Measurements from ENCODE around the gene CD55. TPM values are rescaled to one million over a fixed set of nuclear protein-coding genes. Genes with fewer than 3 reads are reported as not detected.
A peak's percentile ranks its signal among the peaks of the same experiment; 100 is the strongest.

CD55 gene
- total and polyA plus RNA-seq, 2 of the 13 experiments (the other 11 are each of a cell fraction or from before 2014, with no cell fraction given) = 6.0 to 56.0 TPM

DNA sequence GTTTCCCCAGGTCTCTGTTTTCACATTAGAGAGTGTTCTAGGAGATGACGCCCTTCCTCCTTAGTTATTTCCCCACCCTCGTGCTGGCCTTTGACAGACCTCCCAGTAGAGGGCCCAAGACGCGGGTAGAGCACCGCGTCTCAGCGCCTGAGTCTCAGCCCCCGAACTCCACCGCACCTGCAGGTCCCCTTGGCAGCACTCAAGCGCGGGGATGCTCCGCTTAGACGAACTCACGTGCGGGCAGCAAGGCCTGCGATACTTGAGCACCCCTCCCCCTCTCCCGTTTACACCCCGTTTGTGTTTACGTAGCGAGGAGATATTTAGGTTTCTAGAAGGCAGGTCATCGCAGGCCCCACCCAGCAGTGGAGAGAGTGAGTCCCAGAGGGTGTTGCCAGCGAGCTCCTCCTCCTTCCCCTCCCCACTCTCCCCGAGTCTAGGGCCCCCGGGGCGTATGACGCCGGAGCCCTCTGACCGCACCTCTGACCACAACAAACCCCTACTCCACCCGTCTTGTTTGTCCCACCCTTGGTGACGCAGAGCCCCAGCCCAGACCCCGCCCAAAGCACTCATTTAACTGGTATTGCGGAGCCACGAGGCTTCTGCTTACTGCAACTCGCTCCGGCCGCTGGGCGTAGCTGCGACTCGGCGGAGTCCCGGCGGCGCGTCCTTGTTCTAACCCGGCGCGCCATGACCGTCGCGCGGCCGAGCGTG lies at the start of gene CD55 (continued):
- TF ChIP-seq, protein P1, sequence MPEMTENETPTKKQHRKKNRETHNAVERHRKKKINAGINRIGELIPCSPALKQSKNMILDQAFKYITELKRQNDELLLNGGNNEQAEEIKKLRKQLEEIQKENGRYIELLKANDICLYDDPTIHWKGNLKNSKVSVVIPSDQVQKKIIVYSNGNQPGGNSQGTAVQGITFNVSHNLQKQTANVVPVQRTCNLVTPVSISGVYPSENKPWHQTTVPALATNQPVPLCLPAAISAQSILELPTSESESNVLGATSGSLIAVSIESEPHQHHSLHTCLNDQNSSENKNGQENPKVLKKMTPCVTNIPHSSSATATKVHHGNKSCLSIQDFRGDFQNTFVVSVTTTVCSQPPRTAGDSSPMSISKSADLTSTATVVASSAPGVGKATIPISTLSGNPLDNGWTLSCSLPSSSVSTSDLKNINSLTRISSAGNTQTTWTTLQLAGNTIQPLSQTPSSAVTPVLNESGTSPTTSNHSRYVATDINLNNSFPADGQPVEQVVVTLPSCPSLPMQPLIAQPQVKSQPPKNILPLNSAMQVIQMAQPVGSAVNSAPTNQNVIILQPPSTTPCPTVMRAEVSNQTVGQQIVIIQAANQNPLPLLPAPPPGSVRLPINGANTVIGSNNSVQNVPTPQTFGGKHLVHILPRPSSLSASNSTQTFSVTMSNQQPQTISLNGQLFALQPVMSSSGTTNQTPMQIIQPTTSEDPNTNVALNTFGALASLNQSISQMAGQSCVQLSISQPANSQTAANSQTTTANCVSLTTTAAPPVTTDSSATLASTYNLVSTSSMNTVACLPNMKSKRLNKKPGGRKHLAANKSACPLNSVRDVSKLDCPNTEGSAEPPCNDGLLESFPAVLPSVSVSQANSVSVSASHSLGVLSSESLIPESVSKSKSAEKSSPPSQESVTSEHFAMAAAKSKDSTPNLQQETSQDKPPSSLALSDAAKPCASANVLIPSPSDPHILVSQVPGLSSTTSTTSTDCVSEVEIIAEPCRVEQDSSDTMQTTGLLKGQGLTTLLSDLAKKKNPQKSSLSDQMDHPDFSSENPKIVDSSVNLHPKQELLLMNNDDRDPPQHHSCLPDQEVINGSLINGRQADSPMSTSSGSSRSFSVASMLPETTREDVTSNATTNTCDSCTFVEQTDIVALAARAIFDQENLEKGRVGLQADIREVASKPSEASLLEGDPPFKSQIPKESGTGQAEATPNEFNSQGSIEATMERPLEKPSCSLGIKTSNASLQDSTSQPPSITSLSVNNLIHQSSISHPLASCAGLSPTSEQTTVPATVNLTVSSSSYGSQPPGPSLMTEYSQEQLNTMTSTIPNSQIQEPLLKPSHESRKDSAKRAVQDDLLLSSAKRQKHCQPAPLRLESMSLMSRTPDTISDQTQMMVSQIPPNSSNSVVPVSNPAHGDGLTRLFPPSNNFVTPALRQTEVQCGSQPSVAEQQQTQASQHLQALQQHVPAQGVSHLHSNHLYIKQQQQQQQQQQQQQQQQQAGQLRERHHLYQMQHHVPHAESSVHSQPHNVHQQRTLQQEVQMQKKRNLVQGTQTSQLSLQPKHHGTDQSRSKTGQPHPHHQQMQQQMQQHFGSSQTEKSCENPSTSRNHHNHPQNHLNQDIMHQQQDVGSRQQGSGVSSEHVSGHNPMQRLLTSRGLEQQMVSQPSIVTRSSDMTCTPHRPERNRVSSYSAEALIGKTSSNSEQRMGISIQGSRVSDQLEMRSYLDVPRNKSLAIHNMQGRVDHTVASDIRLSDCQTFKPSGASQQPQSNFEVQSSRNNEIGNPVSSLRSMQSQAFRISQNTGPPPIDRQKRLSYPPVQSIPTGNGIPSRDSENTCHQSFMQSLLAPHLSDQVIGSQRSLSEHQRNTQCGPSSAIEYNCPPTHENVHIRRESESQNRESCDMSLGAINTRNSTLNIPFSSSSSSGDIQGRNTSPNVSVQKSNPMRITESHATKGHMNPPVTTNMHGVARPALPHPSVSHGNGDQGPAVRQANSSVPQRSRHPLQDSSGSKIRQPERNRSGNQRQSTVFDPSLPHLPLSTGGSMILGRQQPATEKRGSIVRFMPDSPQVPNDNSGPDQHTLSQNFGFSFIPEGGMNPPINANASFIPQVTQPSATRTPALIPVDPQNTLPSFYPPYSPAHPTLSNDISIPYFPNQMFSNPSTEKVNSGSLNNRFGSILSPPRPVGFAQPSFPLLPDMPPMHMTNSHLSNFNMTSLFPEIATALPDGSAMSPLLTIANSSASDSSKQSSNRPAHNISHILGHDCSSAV (CRISPR knock-in tag; IDR thresholded peaks at IDR 0.05; ENCODE audit: borderline replicate concordance) = no peak
- TF ChIP-seq TBX2 (CRISPR knock-in tag; IDR thresholded peaks at IDR 0.05; ENCODE audit: borderline replicate concordance) = peak; percentile 78
- TF ChIP-seq, protein P2, sequence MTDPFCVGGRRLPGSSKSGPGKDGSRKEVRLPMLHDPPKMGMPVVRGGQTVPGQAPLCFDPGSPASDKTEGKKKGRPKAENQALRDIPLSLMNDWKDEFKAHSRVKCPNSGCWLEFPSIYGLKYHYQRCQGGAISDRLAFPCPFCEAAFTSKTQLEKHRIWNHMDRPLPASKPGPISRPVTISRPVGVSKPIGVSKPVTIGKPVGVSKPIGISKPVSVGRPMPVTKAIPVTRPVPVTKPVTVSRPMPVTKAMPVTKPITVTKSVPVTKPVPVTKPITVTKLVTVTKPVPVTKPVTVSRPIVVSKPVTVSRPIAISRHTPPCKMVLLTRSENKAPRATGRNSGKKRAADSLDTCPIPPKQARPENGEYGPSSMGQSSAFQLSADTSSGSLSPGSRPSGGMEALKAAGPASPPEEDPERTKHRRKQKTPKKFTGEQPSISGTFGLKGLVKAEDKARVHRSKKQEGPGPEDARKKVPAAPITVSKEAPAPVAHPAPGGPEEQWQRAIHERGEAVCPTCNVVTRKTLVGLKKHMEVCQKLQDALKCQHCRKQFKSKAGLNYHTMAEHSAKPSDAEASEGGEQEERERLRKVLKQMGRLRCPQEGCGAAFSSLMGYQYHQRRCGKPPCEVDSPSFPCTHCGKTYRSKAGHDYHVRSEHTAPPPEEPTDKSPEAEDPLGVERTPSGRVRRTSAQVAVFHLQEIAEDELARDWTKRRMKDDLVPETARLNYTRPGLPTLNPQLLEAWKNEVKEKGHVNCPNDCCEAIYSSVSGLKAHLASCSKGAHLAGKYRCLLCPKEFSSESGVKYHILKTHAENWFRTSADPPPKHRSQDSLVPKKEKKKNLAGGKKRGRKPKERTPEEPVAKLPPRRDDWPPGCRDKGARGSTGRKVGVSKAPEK (CRISPR knock-in tag; IDR thresholded peaks at IDR 0.05; ENCODE audit: borderline replicate concordance) = no peak
- no peak; the same call in 1 of the 2 replicates for TF ChIP-seq FOXJ3 (CRISPR knock-in tag; IDR thresholded peaks at IDR 0.05; ENCODE audit: borderline replicate concordance)
- TF ChIP-seq, protein P3, sequence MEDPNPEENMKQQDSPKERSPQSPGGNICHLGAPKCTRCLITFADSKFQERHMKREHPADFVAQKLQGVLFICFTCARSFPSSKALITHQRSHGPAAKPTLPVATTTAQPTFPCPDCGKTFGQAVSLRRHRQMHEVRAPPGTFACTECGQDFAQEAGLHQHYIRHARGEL (CRISPR knock-in tag; IDR thresholded peaks at IDR 0.05) = no peak
- TF ChIP-seq ZSCAN25 (CRISPR knock-in tag; IDR thresholded peaks at IDR 0.05) = no peak
- TF ChIP-seq ZNF547 (CRISPR knock-in tag; IDR thresholded peaks at IDR 0.05) = peak; percentile 51; the same call in 1 of the 2 replicates
- TF ChIP-seq KLF6 (CRISPR knock-in tag; IDR thresholded peaks at IDR 0.05) = peak; percentile 36; the same call in 1 of the 2 replicates
- TF ChIP-seq, protein P4, sequence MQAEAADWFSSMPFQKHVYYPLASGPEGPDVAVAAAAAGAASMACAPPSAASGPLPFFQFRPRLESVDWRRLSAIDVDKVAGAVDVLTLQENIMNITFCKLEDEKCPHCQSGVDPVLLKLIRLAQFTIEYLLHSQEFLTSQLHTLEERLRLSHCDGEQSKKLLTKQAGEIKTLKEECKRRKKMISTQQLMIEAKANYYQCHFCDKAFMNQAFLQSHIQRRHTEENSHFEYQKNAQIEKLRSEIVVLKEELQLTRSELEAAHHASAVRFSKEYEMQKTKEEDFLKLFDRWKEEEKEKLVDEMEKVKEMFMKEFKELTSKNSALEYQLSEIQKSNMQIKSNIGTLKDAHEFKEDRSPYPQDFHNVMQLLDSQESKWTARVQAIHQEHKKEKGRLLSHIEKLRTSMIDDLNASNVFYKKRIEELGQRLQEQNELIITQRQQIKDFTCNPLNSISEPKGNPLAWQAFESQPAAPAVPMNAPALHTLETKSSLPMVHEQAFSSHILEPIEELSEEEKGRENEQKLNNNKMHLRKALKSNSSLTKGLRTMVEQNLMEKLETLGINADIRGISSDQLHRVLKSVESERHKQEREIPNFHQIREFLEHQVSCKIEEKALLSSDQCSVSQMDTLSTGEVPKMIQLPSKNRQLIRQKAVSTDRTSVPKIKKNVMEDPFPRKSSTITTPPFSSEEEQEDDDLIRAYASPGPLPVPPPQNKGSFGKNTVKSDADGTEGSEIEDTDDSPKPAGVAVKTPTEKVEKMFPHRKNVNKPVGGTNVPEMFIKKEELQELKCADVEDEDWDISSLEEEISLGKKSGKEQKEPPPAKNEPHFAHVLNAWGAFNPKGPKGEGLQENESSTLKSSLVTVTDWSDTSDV (CRISPR knock-in tag; IDR thresholded peaks at IDR 0.05) = no peak
- TF ChIP-seq PLRG1 (conservative IDR thresholded peaks at IDR 0.05) = no peak
- TF ChIP-seq ZNF331 (CRISPR knock-in tag; IDR thresholded peaks at IDR 0.05) = 0 out of 2 replicates have a peak, but pooled peaks have one; percentile 15
- TF ChIP-seq ZNF143 (CRISPR knock-in tag; IDR thresholded peaks at IDR 0.05) = no peak; the same call in 1 of the 2 replicates
